ENCODE measurements around the gene CARD9. TPM values are rescaled to one million over a fixed set of nuclear protein-coding genes. Genes with fewer than 3 reads are reported as not detected.

The CARD9 gene
- total and polyA plus RNA-seq, 10 donors, result 5.7 to 25.5 (median 18.2) TPM

- peaks cover 0 to 30% (median 11%) of the 10 kb centered on the region in 6 donors for H3K4me1 ChIP-seq
- H3K27ac ChIP-seq, result peak overlapping the region in 6 of 8 donors; percentile 13 to 45 (median 24)
- peaks cover 0 to 52% (median 7%) of the 10 kb centered on the region in 6 donors for H3K36me3 ChIP-seq
- H3K27me3 ChIP-seq (replicated peaks in 1 of 7), result no peaks in the 10 kb centered on the region
- no peak for TF ChIP-seq POLR2A (IDR thresholded peaks at IDR 0.05)
- TF ChIP-seq POLR2AphosphoS5 (IDR thresholded peaks at IDR 0.05), result peak in 2 of 3 donors; percentile 60 to 80
- intact Hi-C loops (cut with DNase I; ENCODE audit: low total_unique reads), result no loop called here
- no peaks in the 10 kb centered on the region for H3K9me3 ChIP-seq
- no peak overlapping the region for H3K4me3 ChIP-seq
- no peak for DNase-seq
- WGBS, 5 donors, result 69 to 89% (median 86%) methylated on average over 30 to 54 of the region's 54 CpGs
Observed at GRCh38 chr9:136355616-136356557, 17.6 kb downstream of the CARD9 start.

GRCh38 chr9:136354592-136355085, 18.8 kb downstream of the CARD9 start:
- H3K4me3 ChIP-seq, result no peak overlapping the region
- H3K4me1 ChIP-seq, result peaks cover 0 to 28% (median 7%) of the 10 kb centered on the region in 6 donors
- TF ChIP-seq POLR2AphosphoS5 (IDR thresholded peaks at IDR 0.05) (peak in 1 of 3 donors; percentile 31), CTCF (IDR thresholded peaks at IDR 0.05 in 8 of 11, conservative IDR thresholded peaks at IDR 0.05 in 3 of 11) (no peak)
- peak overlapping the region in 1 of 8 donors; percentile 11 for H3K27ac ChIP-seq
- H3K9me3 ChIP-seq, result no peaks in the 10 kb centered on the region
- no peak for DNase-seq
- intact Hi-C loops (cut with DNase I; ENCODE audit: low total_unique reads), result no loop called here
- 60 to 86% (median 76%) methylated on average over 12 to 17 of the region's 17 CpGs for WGBS, 5 donors
- peaks cover 0 to 46% (median 3%) of the 10 kb centered on the region in 6 donors for H3K36me3 ChIP-seq
- H3K27me3 ChIP-seq (replicated peaks in 1 of 7), result no peaks in the 10 kb centered on the region

- Histone ChIP-seq H3K4me1 (peaks cover 0 to 28% (median 7%) of the 10 kb centered on the region in 6 donors), H3K27ac (peak overlapping the region in 1 of 8 donors; percentile 11), H3K27me3 (replicated peaks in 1 of 7) (no peaks in the 10 kb centered on the region), H3K36me3 (peaks cover 0 to 42% (median 3%) of the 10 kb centered on the region in 6 donors), H3K9me3 (no peaks in the 10 kb centered on the region), H3K4me3 (no peak overlapping the region)
- TF ChIP-seq POLR2AphosphoS5 (IDR thresholded peaks at IDR 0.05) (no peak), CTCF (IDR thresholded peaks at IDR 0.05 in 8 of 11, conservative IDR thresholded peaks at IDR 0.05 in 3 of 11) (no peak), POLR2A (IDR thresholded peaks at IDR 0.05) (no peak)
- 77 to 89% (median 84%) methylated on average over 10 to 13 of the region's 13 CpGs for WGBS, 5 donors
- intact Hi-C loops (cut with DNase I; ENCODE audit: low total_unique reads), result no loop called here
- no peak for DNase-seq
Observed at GRCh38 chr9:136353757-136354488, 19.5 kb downstream of the CARD9 start.

GRCh38 chr9:136353088-136353487, 20.4 kb downstream of the CARD9 start:
- no peak overlapping the region for H3K4me3 ChIP-seq
- no peaks in the 10 kb centered on the region for H3K27me3 ChIP-seq (replicated peaks in 1 of 7)
- TF ChIP-seq CTCF (IDR thresholded peaks at IDR 0.05 in 8 of 11, conservative IDR thresholded peaks at IDR 0.05 in 3 of 11), result no peak
- peaks cover 0 to 34% (median 8%) of the 10 kb centered on the region in 6 donors for H3K4me1 ChIP-seq
- H3K27ac ChIP-seq, result no peak overlapping the region
- H3K9me3 ChIP-seq, result no peaks in the 10 kb centered on the region
- H3K36me3 ChIP-seq, result peaks cover 0 to 34% (median 2%) of the 10 kb centered on the region in 6 donors
- 82 to 94% (median 87%) methylated on average over 5 to 11 of the region's 11 CpGs for WGBS, 5 donors
- DNase-seq, result no peak
- intact Hi-C loops (cut with DNase I; ENCODE audit: low total_unique reads), result no loop called here
